HPDE6-E6E7 (cell line): ENCODE results near the gene MED8.
"Not testable (repeated sequence)": the region's sequence is repeated elsewhere in the genome, so short reads cannot be mapped to it uniquely, and the experiment has no call there.

Experiments
- DNase-seq: peaks from one replicate; pipeline ENCODE4 v3.0.0; 2011; ENCODE audit warnings: missing footprints; ENCODE audit errors: extremely low spot score

MED8 gene

GRCh38 chr1:43421976-43422750, 32.6 kb upstream of the MED8 start:
- DNase-seq, result no peak

- no peak for DNase-seq
Measured at GRCh38 chr1:43421396-43421795, 31.8 kb upstream of the MED8 start.

- no peak for DNase-seq
Measured at GRCh38 chr1:43420874-43421273, 31.3 kb upstream of the MED8 start.

- DNase-seq, result no peak
Measured at GRCh38 chr1:43419627-43420425, 30.2 kb upstream of the MED8 start.

GRCh38 chr1:43418858-43419257, 29.3 kb upstream of the MED8 start:
- DNase-seq, result no peak

GRCh38 chr1:43415901-43416300, 26.3 kb upstream of the MED8 start:
- DNase-seq, result no peak

- DNase-seq, result no peak
Measured at GRCh38 chr1:43414634-43415223, 25.1 kb upstream of the MED8 start.

GRCh38 chr1:43413426-43413825, 23.8 kb upstream of the MED8 start:
- DNase-seq, result not testable (repeated sequence)

- DNase-seq, result no peak
Measured at GRCh38 chr1:43410571-43410970, 21.0 kb upstream of the MED8 start.

- no peak for DNase-seq
Measured at GRCh38 chr1:43405876-43406234, 16.3 kb upstream of the MED8 start.

GRCh38 chr1:43405219-43405875, 15.7 kb upstream of the MED8 start:
- DNase-seq, result no peak

GRCh38 chr1:43404353-43404752, 14.8 kb upstream of the MED8 start:
- DNase-seq, result no peak

- no peak for DNase-seq
Measured at GRCh38 chr1:43402089-43402865, 12.7 kb upstream of the MED8 start.

- not testable (repeated sequence) for DNase-seq
Measured at GRCh38 chr1:43400441-43400840, 10.8 kb upstream of the MED8 start.

GRCh38 chr1:43398227-43398626, 8.6 kb upstream of the MED8 start:
- DNase-seq, result no peak

GRCh38 chr1:43396059-43396458, 6.5 kb upstream of the MED8 start:
- no peak for DNase-seq

GRCh38 chr1:43395523-43395922, 5.9 kb upstream of the MED8 start:
- no peak for DNase-seq

- no peak for DNase-seq
Measured at GRCh38 chr1:43392702-43393101, 3.1 kb upstream of the MED8 start.

GRCh38 chr1:43388613-43389012, 987 bp downstream of the MED8 start:
- no peak for DNase-seq

- DNase-seq, result no peak
Measured at GRCh38 chr1:43387976-43388599, 1.5 kb downstream of the MED8 start.

- no peak for DNase-seq
Measured at GRCh38 chr1:43386676-43387075, 2.9 kb downstream of the MED8 start.
